Measurements from ENCODE around the gene FOXA1. TPM values are rescaled to one million over a fixed set of nuclear protein-coding genes. Genes with fewer than 3 reads are reported as not detected.

The FOXA1 gene
- total and polyA plus RNA-seq, 10 donors: not detected

DNA sequence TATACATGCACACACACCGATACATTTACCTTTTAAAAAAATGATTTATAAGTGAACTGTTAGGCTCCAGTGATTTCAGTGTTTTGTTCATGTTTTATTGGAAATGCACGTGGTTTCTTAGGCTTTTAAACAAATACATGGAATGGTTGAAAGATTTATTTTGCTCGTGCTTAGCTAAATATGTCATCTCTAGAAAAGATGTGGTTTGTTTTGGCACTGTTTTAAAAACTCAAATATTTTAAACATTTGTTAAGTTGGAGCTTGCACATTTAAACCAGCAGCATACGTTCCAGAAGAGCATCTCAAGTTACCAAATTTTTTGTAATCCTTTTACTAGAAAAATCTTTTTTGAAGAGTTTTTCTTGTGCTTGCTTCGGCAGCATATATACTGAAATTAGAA is 44.5 kb downstream of the FOXA1 start:
- intact Hi-C loops (cut with DNase I; ENCODE audit: low total_unique reads): no loop called here
- WGBS, 5 donors: 64 to 73% (median 69%) methylated on average over 5 of the region's 5 CpGs

DNA sequence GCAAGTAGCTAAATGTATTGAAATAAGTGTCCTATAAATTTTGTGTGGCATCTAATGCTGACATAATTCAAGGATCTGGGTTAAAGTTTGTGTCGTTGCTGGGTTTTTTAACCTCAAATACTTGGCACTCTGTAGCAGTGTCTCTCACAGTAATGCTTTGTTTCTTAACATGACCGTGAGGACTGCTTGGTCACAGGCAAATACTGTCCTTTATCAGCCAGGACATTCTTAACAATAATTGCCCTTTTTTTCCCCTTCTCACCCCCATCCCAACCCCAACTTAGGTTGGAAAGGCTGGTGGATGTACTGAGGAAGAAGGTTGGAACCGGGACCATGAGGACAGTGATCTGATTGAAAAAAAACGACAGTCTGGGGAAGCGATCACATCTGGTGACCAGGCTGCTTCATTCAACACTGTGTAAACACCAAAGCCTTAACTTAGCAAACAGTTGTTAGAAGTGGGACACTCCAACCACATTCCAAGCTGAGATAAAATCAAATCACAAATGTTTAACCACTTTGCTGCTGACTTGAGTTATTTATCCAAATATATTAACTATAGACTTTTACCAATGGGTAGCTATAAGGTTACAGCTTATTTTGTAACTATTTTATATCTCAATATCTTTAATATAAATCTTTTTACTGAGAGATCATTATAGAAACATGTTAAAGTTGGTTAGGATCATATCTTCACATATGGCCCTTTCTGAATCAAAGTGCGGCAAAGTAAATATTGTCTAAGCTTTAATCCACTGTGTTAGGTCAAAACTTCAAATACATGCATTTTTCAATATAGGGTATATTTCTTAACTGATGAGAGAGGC is 48.2 kb downstream of the FOXA1 start:
- peaks cover 0 to 4% (median 0%) of the 10 kb centered on the region in 8 donors for H3K9me3 ChIP-seq
- TF ChIP-seq POLR2A (IDR thresholded peaks at IDR 0.05): no peak
- TF ChIP-seq, protein P1, sequence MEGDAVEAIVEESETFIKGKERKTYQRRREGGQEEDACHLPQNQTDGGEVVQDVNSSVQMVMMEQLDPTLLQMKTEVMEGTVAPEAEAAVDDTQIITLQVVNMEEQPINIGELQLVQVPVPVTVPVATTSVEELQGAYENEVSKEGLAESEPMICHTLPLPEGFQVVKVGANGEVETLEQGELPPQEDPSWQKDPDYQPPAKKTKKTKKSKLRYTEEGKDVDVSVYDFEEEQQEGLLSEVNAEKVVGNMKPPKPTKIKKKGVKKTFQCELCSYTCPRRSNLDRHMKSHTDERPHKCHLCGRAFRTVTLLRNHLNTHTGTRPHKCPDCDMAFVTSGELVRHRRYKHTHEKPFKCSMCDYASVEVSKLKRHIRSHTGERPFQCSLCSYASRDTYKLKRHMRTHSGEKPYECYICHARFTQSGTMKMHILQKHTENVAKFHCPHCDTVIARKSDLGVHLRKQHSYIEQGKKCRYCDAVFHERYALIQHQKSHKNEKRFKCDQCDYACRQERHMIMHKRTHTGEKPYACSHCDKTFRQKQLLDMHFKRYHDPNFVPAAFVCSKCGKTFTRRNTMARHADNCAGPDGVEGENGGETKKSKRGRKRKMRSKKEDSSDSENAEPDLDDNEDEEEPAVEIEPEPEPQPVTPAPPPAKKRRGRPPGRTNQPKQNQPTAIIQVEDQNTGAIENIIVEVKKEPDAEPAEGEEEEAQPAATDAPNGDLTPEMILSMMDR (IDR thresholded peaks at IDR 0.05 in 8 of 11, conservative IDR thresholded peaks at IDR 0.05 in 3 of 11): no peak
- no peak for TF ChIP-seq POLR2AphosphoS5 (IDR thresholded peaks at IDR 0.05)
- WGBS, 5 donors: 61 to 80% (median 76%) methylated on average over 6 of the region's 6 CpGs
- no peaks in the 10 kb centered on the region for H3K27me3 ChIP-seq (replicated peaks in 1 of 7)
- intact Hi-C loops (cut with DNase I; ENCODE audit: low total_unique reads): no loop called here
- no peak overlapping the region for H3K27ac ChIP-seq
- no peak overlapping the region for H3K4me3 ChIP-seq
- H3K36me3 ChIP-seq: no peaks in the 10 kb centered on the region
- H3K4me1 ChIP-seq: no peaks in the 10 kb centered on the region
- DNase-seq: no peak

More for the DNA sequence above, 44.5 kb downstream of the FOXA1 start:
- no peak overlapping the region for H3K27ac ChIP-seq
- TF ChIP-seq, protein P1 (IDR thresholded peaks at IDR 0.05 in 8 of 11, conservative IDR thresholded peaks at IDR 0.05 in 3 of 11): no peak
- TF ChIP-seq POLR2A (IDR thresholded peaks at IDR 0.05) (no peak), POLR2AphosphoS5 (IDR thresholded peaks at IDR 0.05) (no peak)
- H3K4me3 ChIP-seq: no peak overlapping the region
- H3K36me3 ChIP-seq: no peaks in the 10 kb centered on the region
- no peak for DNase-seq
- H3K9me3 ChIP-seq: peaks cover 0 to 28% (median 20%) of the 10 kb centered on the region in 8 donors
- H3K4me1 ChIP-seq: no peaks in the 10 kb centered on the region
- no peaks in the 10 kb centered on the region for H3K27me3 ChIP-seq (replicated peaks in 1 of 7)

DNA sequence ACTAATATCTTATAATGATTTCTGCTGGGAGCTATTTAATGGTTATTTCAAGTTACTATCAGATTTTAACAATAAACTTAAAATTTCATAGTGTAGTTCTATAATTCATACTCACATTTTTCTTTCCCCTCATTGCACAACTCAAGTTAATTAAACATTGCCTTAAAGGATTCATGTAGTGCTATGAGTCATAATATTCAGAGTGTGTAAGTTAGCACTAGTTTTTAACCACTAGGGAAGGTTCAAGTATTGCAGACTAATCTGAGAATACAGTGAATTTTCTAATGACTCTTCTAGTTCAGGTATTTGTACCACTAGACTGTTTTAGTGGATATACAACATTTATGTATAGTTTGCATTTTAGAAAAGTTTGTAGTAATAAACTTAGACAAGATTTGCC is 49.9 kb downstream of the FOXA1 start:
- TF ChIP-seq, protein P1 (IDR thresholded peaks at IDR 0.05 in 8 of 11, conservative IDR thresholded peaks at IDR 0.05 in 3 of 11): no peak
- no peak for TF ChIP-seq POLR2AphosphoS5 (IDR thresholded peaks at IDR 0.05)
- TF ChIP-seq POLR2A (IDR thresholded peaks at IDR 0.05): no peak
- no peak for DNase-seq
- Histone ChIP-seq H3K4me3 (no peak overlapping the region), H3K27me3 (replicated peaks in 1 of 7) (no peaks in the 10 kb centered on the region), H3K27ac (no peak overlapping the region), H3K9me3 (no peaks in the 10 kb centered on the region), H3K36me3 (no peaks in the 10 kb centered on the region), H3K4me1 (no peaks in the 10 kb centered on the region)
- intact Hi-C loops (cut with DNase I; ENCODE audit: low total_unique reads): no loop called here

DNA sequence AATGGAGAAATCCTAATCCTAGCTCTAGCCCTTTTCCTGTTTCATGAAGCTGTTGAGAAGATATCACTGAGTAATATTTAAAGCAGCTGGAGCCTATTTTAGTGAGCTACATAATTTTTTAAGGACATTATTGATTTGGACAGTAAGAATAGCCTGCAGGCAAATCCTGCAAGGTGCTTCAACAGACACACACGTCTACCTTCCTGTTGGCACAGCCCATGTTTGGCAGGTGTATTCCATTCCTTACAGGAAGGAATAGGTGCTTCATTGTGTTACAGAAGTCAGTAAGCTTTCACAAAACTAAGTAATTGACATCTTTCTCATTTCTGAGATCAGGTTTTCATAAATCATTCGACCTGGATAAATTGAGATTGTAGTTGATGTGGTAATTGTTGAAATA is 50.6 kb downstream of the FOXA1 start:
- no peak overlapping the region for H3K27ac ChIP-seq
- TF ChIP-seq, protein P1 (IDR thresholded peaks at IDR 0.05 in 8 of 11, conservative IDR thresholded peaks at IDR 0.05 in 3 of 11): no peak
- TF ChIP-seq POLR2A (IDR thresholded peaks at IDR 0.05): no peak
- TF ChIP-seq POLR2AphosphoS5 (IDR thresholded peaks at IDR 0.05): no peak
- 53 to 74% (median 70%) methylated on average over 2 of the region's 2 CpGs for WGBS, 5 donors
- H3K36me3 ChIP-seq: no peaks in the 10 kb centered on the region
- no peak for DNase-seq
- H3K4me1 ChIP-seq: no peaks in the 10 kb centered on the region
- intact Hi-C loops (cut with DNase I; ENCODE audit: low total_unique reads): no loop called here
- H3K4me3 ChIP-seq: no peak overlapping the region
- no peaks in the 10 kb centered on the region for H3K27me3 ChIP-seq (replicated peaks in 1 of 7)
- peaks cover 0 to 5% (median 0%) of the 10 kb centered on the region in 8 donors for H3K9me3 ChIP-seq

All from spleen (tissue), 11 donors.